Right lobe of liver (tissue), 5 donors: ENCODE results near the gene CHL1. TPM values are rescaled to one million over a fixed set of nuclear protein-coding genes. Genes with fewer than 3 reads are reported as not detected.

Source experiments
- small RNA-seq, 2 experiments: library from RNA; depleted of rRNA; stranded (forward); fragments of <200 nt; gene quantifications; one replicate each; pipeline ENCODE3, GENCODE V24; 2016
- total RNA-seq, 6 experiments: library from RNA; depleted of rRNA in 2 of 6; stranded (reverse); fragments of >200 nt in 2 of 6; fragmentation: NEBNext Ultra II Directional in 3 of 6; extraction: Animal tissue kit (Norgen Biotek cat#: 25700) in 3 of 6; gene quantifications; one replicate each; pipeline versions ENCODE4 v1.1.0 to v1.2.4, GENCODE V29; 2016 to 2023
- donor health status: DM: no; HTN: no; CAD: no.
- donor health status: DM: no; HTN: no; CAD: no.
- donor health status: DM: no; HTN: yes; CAD: no.
- donor health status: DM: no; HTN: yes; CAD: no.

The CHL1 gene
- total RNA-seq, 6 experiments from 2014 or later, result 0.06 to 1.1 (median 0.86) TPM

Small RNA genes lying within 50 kb of the gene (small RNA-seq; reads per million reads assigned to genes)
- 0 reads per million in 2 experiments for gene RNU6-1194P
